ENCODE results near the gene TSPYL6. TPM values are rescaled to one million over a fixed set of nuclear protein-coding genes. Genes with fewer than 3 reads are reported as not detected.
A peak's percentile ranks its signal among the peaks of the same experiment; 100 is the strongest.

The TSPYL6 gene
- total RNA-seq, 3 donors from 2014 or later = not detected

- intact Hi-C loops (cut with DNase I; ENCODE audit: low total_unique reads) = no loop called here
- no peak overlapping the region for H3K4me3 ChIP-seq
- TF ChIP-seq CTCF (IDR thresholded peaks at IDR 0.05) = peak in 2 of 3 donors; percentile 29 to 39
- TF ChIP-seq POLR2A (IDR thresholded peaks at IDR 0.05) = no peak
- no peaks in the 10 kb centered on the region for H3K9me3 ChIP-seq
- H3K27ac ChIP-seq = no peak overlapping the region
- no peaks in the 10 kb centered on the region for H3K36me3 ChIP-seq
- DNase-seq (ENCODE audit: low spot score in 2 of 2) = no peak
- no peaks in the 10 kb centered on the region for H3K4me1 ChIP-seq
- H3K27me3 ChIP-seq = no peaks in the 10 kb centered on the region
These were observed 49.4 kb downstream of the TSPYL6 start for GRCh38 chr2:54206596-54206995.

- Histone ChIP-seq H3K4me1 (no peaks in the 10 kb centered on the region), H3K36me3 (no peaks in the 10 kb centered on the region), H3K4me3 (no peak overlapping the region), H3K9me3 (no peaks in the 10 kb centered on the region), H3K27me3 (no peaks in the 10 kb centered on the region), H3K27ac (no peak overlapping the region)
- TF ChIP-seq CTCF (IDR thresholded peaks at IDR 0.05) (no peak), POLR2AphosphoS5 (IDR thresholded peaks at IDR 0.05) (no peak), POLR2A (IDR thresholded peaks at IDR 0.05) (no peak)
- DNase-seq (ENCODE audit: low spot score in 2 of 2) = no peak
- intact Hi-C loops (cut with DNase I; ENCODE audit: low total_unique reads) = no loop called here
These were observed 51.6 kb downstream of the TSPYL6 start for GRCh38 chr2:54204476-54204875.

Other genes with a start within 250 kb of the TSPYL6 start
- gene ACYP2, start 140.6 kb downstream of the TSPYL6 start, total RNA-seq = 10 to 100 TPM; 19.3 to 39.2 (median 27.8) TPM
- 1,000 to 10,000 TPM in 1 of 3 donors, 100 to 1,000 TPM in 2; 223 to 1,216 (median 273) TPM for gene SPTBN1, start 200.1 kb upstream of the TSPYL6 start, total RNA-seq

Data from breast epithelium (tissue), 4 donors.